Activated T-cell treated with anti-CD3 and anti-CD28 coated beads, Interleukin-2, amount 50 U/mL, for 48 hours (primary cell): ENCODE results near the gene ABHD12.
A peak's percentile ranks its signal among the peaks of the same experiment; 100 is the strongest.

Experiments
- DNase-seq, 2 experiments: peaks; one replicate each; pipeline ENCODE4 v3.0.0-alpha.2; 2020

ABHD12 gene

GRCh38 chr20:25380945-25381614 is 9.6 kb downstream of the ABHD12 start:
- DNase-seq: no peak

DNA sequence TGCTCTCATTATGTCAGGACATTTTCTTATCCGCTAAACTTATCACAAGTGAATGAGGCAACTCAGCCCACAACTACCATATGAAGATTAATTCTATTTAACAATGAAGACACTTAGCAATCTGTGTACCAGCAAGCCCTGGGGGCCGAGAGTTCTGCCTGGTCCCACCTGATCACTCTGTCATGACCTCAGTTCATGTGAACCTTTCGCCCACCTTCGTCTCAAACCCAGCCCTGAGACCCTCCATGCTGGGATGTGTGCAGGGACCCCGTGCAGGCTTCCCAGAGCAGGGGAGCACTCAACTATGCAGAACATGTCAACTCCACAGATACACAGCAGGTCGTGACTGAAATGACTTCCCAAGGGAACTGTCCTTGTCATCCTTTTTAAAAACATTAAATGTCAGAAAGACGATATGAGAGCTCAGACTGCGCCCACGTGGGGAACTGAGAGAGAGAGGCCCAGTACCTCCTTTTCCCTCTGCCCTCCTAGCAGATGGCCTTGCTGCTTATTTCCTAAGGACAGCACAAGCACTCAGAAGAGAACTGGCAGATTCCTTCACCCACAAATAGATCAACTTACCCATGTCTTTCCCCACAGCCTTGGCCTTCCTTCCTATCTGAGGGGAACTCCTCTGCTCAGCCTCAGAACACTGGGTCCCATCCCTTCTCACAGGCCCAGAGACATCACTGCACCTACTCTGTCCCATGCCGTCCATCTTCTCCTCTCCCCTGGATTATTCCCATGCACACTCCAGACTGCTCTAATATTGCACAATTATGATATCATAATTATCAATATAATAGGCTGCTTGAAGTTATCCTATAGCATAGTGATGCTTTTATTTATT is 11.5 kb downstream of the ABHD12 start:
- DNase-seq: no peak

DNA sequence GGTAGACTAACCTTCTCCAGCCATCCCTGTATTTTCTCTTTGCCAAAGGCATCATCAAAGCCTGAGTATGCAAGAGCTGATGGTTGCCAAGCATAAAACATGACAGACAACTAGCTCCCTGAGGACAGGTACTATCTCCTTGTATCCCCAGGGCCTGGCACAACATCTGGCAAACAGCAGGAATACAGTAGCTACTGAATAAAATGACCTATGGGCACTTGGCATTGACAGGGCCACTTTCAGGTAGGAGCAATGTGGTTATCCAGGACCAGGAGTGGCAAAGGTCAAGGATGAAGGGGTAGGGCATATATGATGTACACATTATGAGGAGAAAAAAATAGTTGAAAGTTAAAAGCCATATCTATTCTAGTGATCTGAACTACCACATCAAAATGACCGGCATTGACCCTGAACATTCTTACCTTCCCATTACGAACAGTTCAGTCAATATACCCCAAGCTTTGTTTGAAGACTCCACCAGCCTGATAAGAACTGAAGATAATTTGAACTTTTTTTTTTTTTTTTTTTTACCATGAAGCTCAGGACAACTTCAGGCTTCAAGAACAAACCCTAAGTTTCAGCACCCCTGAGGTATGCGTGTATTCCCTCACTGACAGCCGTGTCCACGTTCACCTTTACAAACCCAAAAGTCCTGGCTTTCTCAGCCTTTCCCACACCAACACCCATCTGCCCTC is 12.3 kb downstream of the ABHD12 start:
- DNase-seq: no peak

DNA sequence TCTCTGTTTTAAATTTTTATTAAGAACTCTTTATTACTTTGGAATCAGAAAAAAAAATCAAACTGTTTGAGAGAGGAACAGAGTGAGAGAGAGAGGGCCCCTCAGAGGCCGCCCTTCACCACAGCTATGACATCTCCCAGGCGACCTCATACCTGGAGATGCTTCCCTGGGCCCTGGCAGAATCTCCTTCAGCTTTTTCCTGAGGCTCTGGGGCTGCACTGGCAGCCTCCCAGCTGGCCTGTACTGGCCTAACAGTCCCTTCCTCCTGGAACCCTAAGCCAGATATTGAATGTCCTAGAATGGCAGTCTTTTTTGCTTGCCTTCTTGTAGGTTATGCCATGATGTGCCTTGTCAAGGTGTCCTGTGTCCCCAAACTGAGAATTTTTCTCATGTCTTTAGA is 13.7 kb downstream of the ABHD12 start:
- DNase-seq: no peak

- no peak for DNase-seq
Measured at GRCh38 chr20:25376236-25376635, 14.4 kb downstream of the ABHD12 start.

GRCh38 chr20:25374842-25375241 is 15.8 kb downstream of the ABHD12 start:
- no peak for DNase-seq

DNA sequence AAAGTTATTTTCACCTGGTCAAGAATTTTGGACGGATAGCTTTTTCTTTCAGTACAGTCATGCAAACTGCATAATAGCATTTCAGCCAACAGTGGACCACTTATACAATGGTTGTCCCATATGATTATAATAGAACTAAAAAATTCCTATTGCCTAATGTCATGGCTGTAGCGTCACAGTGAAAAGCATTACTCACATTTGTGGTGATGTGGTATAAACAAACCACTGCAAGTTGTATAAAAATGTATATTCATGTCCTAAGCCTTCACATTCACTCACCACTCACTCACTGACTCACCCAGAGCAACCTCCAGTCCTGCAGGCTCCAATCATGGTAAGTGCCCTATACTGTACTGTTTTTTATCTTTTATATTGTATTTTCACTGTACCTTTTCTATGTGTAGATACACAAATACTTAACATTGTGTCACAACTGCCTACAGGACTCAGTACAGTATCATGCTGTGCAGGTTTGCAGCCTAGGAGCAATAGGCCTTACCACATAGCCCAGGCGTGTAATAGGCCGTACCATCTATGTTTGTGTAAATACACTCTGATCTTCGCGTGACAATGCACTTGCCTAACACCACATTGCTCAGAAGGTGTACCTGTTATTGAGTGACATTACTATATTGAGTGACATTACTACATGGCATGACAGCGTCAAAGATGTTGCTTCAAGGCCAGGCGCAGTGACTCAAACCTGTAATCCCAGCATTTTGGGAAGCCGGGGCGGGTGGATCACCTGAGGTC is 17.9 kb downstream of the ABHD12 start:
- DNase-seq: peak in 1 of 2 experiments; percentile 32

- no peak for DNase-seq
Measured at GRCh38 chr20:25369971-25370370, 20.7 kb downstream of the ABHD12 start.

DNA sequence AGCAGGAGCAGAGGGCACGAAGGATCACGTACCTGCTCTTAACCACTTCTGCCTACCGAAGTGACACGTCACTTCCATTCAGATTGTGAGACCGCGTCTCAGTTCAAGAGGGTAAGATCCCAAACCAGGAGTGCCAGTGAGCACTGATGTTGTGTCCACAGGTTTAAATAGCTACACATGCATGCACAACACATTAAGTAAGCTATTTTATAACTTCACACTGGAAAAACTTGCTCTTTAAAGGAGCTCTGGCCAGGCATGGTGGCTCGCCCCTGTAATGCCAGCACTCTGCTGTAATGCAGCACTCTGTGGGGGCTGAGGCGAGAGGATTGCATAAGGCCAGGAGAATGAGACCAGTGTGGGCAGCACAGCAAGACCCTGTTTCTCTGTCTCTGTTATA is 21.1 kb downstream of the ABHD12 start:
- no peak for DNase-seq

DNA sequence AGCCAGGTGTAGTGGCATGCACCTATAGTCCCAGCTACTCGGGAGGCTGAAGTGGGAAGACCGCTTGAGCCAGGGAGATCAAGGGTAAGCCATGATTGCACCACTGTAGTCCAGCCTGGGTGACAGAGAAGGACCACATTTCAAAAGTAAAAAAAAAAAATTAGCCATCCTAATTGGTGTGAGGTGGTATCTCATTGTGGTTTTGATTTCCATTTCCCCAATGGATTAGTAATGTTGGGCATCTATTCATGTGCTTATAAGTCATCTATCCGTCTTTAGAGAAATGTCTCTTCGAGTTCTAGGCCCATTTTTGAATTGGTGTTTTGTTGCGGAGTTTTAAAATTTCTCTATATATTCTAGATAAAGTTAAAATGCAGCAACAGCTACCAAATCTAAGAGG is 21.7 kb downstream of the ABHD12 start:
- DNase-seq: no peak

DNA sequence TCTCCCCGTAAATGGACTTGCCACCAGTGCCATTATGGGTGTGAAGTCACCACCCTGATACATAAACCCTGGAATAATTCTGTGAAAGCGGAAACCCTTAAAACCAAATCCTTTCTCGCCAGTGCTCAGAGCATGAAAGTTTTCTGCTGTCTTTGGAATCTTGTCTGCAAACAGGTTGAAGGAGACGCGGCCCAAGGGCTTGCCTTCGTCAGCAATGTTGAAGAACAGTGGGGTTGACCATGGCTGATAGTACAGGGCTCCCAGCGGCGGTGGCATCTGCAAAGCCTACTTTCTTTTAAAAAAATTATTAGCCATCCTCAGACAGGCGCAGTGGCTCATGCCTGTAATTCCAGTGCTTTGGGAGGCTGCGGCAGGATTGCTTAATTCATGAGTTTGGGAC is 22.1 kb downstream of the ABHD12 start:
- DNase-seq: no peak

GRCh38 chr20:25364879-25365699 is 25.5 kb downstream of the ABHD12 start:
- no peak for DNase-seq

- no peak for DNase-seq
Measured at GRCh38 chr20:25364180-25364788, 26.4 kb downstream of the ABHD12 start.

GRCh38 chr20:25361287-25361683 is 29.4 kb downstream of the ABHD12 start:
- no peak for DNase-seq

- no peak for DNase-seq
Measured at GRCh38 chr20:25360631-25361286, 29.9 kb downstream of the ABHD12 start.

- DNase-seq: no peak
Measured at GRCh38 chr20:25356271-25356933, 34.2 kb downstream of the ABHD12 start.

DNA sequence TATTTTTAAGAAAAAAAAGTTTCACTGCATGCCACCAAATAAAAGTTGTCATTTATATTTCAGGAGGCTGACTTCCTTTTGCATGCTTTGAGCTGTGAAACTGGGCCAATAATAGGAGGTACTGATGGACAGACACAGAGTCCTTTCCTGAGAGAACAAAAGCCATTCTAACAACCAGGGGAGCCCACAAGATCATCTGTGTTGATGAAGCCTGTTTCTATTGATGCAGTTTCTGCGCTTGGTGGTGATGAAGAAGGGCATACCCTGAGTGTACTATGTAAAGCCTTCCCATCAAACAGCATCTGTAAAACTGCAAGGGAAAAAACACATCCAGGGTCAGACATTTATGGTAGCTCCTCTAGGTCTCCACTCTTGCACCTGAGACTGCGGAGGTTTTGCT is 34.8 kb downstream of the ABHD12 start:
- no peak for DNase-seq

DNA sequence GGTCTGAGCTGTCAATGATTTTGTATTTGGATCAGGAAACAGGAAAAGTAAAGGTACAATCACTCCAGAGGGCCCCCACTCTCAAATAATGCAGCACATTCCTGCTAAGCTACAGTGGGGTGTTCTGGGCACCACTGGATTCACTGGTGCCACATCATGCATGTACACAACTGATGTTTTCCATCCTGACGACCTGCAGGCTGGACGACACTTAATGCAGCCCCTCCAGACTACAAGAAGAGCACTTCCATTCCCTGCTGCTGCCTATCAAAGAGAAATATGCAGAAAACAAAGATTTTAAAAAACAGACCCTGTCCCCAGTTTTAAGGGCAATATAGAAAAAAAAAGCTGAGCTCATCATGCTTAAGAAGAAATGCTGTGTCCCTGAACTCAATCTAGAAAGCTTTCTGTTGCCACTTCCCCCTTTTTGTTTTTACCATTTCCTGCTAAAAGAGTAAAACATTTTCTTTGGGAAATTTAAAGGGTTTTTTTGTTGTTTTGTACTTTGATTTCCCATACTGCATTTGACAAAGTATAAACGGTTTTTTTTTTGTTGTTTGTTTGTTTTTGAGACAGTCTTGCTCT is 35.5 kb downstream of the ABHD12 start:
- DNase-seq: no peak

GRCh38 chr20:25353747-25354705 is 36.6 kb downstream of the ABHD12 start:
- no peak for DNase-seq
